SU-DHL-6 (cell line): Measurements from ENCODE around the gene RPN1.

ENCODE experiments used
- EZH2phosphoT487 ChIP-seq: fragments of 200-600 bp; sonication (generic), shearing (Covaris generic); conservative IDR thresholded peaks from 2 replicates; pipeline ENCODE4 v1.6.1; 2018; ENCODE audit warnings: mild to moderate bottlenecking, antibody characterized with exemption, low read length, moderate library complexity, mixed read lengths
- TF ChIP-seq, protein P1 (sequence below): fragments of 200-600 bp; sonication (generic); IDR thresholded peaks from one replicate; pipeline ENCODE4 v1.5.1; 2017; ENCODE audit warnings: antibody characterized with exemption, mild to moderate bottlenecking, low read length, moderate library complexity; ENCODE audit not compliant: insufficient read depth, poor library complexity, severe bottlenecking

DNA sequence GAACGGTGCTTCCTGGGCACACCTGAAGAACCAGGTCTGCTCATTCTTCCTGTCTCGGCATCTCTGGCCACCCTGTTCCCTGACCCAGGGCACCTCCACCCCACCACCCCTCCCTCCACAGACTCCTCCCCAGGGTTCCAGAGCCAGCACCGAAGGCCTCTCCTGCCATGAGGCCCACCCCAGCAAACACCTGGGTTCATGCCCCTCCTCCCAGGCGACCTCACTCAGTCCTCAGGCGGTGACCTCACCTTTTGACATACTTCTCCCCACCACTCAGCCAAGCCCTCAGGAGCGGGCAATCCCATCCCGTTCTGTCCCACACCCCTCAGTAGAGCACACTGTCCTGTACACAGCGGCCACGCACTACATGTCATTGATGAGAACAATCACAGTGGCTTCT lies 72.3 kb downstream of the RPN1 start:
- TF ChIP-seq, protein P1, sequence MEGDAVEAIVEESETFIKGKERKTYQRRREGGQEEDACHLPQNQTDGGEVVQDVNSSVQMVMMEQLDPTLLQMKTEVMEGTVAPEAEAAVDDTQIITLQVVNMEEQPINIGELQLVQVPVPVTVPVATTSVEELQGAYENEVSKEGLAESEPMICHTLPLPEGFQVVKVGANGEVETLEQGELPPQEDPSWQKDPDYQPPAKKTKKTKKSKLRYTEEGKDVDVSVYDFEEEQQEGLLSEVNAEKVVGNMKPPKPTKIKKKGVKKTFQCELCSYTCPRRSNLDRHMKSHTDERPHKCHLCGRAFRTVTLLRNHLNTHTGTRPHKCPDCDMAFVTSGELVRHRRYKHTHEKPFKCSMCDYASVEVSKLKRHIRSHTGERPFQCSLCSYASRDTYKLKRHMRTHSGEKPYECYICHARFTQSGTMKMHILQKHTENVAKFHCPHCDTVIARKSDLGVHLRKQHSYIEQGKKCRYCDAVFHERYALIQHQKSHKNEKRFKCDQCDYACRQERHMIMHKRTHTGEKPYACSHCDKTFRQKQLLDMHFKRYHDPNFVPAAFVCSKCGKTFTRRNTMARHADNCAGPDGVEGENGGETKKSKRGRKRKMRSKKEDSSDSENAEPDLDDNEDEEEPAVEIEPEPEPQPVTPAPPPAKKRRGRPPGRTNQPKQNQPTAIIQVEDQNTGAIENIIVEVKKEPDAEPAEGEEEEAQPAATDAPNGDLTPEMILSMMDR = no peak
- TF ChIP-seq EZH2phosphoT487 = no peak
